ENCODE measurements around the gene MEX3D. TPM values are rescaled to one million over a fixed set of nuclear protein-coding genes. Genes with fewer than 3 reads are reported as not detected.
A peak's percentile ranks its signal among the peaks of the same experiment; 100 is the strongest.

MEX3D gene
- total and polyA plus RNA-seq, 2 donors (not counting 1 experiment from before 2014, with no cell fraction given) = 0.73 to 3.0 TPM

DNA sequence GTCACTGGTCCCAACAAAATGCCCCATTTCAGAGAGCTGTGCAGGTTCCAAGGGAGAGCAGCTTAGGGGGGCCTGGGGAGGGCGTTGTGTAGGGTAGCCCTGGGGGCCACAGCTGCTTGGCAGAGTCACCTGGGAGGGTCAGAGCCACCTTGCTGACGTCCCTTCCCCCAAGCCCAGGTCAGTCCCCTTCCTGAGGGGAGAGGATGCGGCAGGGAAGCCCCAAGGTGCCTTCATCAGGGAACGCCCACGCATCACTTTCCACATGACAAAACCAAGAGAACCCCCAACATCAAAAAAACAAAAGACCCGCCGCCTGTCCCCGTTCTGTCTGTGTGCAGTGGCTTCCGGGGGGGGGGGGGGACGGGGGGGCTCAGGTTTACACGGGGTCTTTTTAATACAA lies 42.5 kb upstream of the MEX3D start:
- 100% methylated on average over 1 of the region's 11 CpGs for WGBS (ENCODE audit: insufficient coverage)
- H3K4me1 ChIP-seq (ENCODE audit: control insufficient read depth in 2 of 2, insufficient read depth in 2 of 2, low read length in 2 of 2) = peaks cover 22 to 35% of the 10 kb centered on the region in 2 donors
- peak overlapping the region; percentile 32 for H3K27ac Mint-ChIP-seq

DNA sequence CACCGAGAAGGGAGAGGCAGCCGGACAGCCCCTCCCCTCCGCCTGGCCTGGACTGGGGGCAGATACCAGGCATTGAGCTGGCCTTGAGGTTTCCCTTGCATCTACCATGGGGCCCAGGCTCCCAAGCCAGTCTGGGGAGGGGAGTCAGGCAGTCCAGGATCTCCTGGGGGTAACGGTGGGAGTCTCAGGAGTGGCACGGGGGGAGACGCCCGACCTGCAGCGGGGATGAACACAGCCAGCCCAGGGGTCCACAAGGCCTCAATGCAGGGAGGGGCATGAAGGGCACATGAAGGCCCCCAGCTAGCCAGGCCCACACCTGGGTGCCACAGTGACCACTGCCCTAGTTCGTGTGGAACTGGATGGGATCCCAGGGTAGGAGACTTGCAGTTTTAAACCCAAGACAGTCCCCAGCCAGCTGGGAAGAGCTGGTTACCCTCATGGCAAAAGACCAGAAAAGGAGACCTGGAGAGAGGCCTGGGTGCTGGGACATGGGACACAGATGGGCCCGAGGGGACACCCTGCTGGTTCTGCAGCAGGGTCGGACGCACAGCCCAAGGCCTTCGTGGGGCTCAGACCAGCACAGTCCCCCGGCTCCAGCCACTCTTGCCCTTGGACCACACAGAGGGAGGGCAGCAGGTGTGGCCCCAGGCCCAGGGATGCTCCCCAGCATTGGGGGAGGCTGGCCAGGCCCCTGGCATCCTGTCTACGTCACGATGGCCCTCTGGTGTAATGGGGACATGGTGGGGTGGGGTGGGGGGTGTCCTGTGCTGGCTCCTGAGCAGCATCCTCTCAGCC lies 41.8 kb upstream of the MEX3D start:
- 94% methylated on average over 16 of the region's 16 CpGs for WGBS (ENCODE audit: insufficient coverage)
- ATAC-seq (ENCODE audit: low read depth) = no peak
- H3K4me3 ChIP-seq (ENCODE audit: control extremely low read depth in 1 of 5, extremely low read depth in 1 of 5, insufficient read depth in 1 of 5, low read depth in 2 of 5, low read length in 4 of 5) = no peak overlapping the region
- H4K20me1 ChIP-seq (ENCODE audit: control insufficient read depth, insufficient read depth, low read length, poor library complexity, severe bottlenecking) = peaks cover 62% of the 10 kb centered on the region
- H3K27me3 ChIP-seq (replicated peaks in 1 of 4; ENCODE audit: control extremely low read depth in 1 of 4, control insufficient read depth in 3 of 4, insufficient read depth in 4 of 4, low read length in 3 of 4) = no peaks in the 10 kb centered on the region
- no peak for TF ChIP-seq EZH2 (IDR thresholded peaks at IDR 0.05; ENCODE audit: borderline replicate concordance, insufficient read depth, low read depth, low read length, poor library complexity, severe bottlenecking)
- TF ChIP-seq, protein P1, sequence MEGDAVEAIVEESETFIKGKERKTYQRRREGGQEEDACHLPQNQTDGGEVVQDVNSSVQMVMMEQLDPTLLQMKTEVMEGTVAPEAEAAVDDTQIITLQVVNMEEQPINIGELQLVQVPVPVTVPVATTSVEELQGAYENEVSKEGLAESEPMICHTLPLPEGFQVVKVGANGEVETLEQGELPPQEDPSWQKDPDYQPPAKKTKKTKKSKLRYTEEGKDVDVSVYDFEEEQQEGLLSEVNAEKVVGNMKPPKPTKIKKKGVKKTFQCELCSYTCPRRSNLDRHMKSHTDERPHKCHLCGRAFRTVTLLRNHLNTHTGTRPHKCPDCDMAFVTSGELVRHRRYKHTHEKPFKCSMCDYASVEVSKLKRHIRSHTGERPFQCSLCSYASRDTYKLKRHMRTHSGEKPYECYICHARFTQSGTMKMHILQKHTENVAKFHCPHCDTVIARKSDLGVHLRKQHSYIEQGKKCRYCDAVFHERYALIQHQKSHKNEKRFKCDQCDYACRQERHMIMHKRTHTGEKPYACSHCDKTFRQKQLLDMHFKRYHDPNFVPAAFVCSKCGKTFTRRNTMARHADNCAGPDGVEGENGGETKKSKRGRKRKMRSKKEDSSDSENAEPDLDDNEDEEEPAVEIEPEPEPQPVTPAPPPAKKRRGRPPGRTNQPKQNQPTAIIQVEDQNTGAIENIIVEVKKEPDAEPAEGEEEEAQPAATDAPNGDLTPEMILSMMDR (IDR thresholded peaks at IDR 0.05) = no peak
- DNase-seq = no peak
- intact Hi-C loops (cut with micrococcal nuclease) = loop anchor here (5.0 kb wide), 1 partner anchor 157 kb away; no protein-coding TSS in a partner anchor
- no peak overlapping the region for H3K9ac ChIP-seq (ENCODE audit: low read length)
- POLR2A ChIA-PET = no interaction called here
- CTCF ChIA-PET = no interaction called here
- H3K4me1 ChIP-seq (ENCODE audit: control insufficient read depth in 2 of 2, insufficient read depth in 2 of 2, low read length in 2 of 2) = peaks cover 22 to 35% of the 10 kb centered on the region in 2 donors
- H3K36me3 ChIP-seq (replicated peaks in 1 of 2; ENCODE audit: control extremely low read depth in 1 of 2, control insufficient read depth in 1 of 2, extremely low read depth in 1 of 2, insufficient read depth in 2 of 2, low read length in 1 of 2) = peaks cover 0 to 53% of the 10 kb centered on the region in 2 experiments
- peaks cover 11% of the 10 kb centered on the region for H3K79me2 ChIP-seq (ENCODE audit: control insufficient read depth, insufficient read depth, low read length)
- Mint-ChIP-seq H3K4me1 (peaks cover 37% of the 10 kb centered on the region), H3K27ac (peak overlapping the region; percentile 4), H3K9me3 (ENCODE audit: insufficient read depth) (no peaks in the 10 kb centered on the region), H3K4me3 (no peak overlapping the region), H3K27me3 (no peaks in the 10 kb centered on the region)
- no peaks in the 10 kb centered on the region for H3K9me3 ChIP-seq (ENCODE audit: control extremely low read depth in 1 of 3, control insufficient read depth in 2 of 3, insufficient read depth in 1 of 3, low read length in 2 of 3)
- H3K4me2 ChIP-seq (replicated peaks; ENCODE audit: low read depth, low read length, poor library complexity, severe bottlenecking) = no peak overlapping the region
- H3K27ac ChIP-seq (ENCODE audit: low read length in 2 of 2) = peak overlapping the region in 1 of 2 donors; percentile 18
- H2AFZ ChIP-seq (ENCODE audit: insufficient read depth, low read depth, low read length, poor library complexity, severe bottlenecking) = no peak overlapping the region

More for the DNA sequence above, 42.5 kb upstream of the MEX3D start:
- Histone ChIP-seq H2AFZ (ENCODE audit: insufficient read depth, low read depth, low read length, poor library complexity, severe bottlenecking) (no peak overlapping the region), H3K36me3 (replicated peaks in 1 of 2; ENCODE audit: control extremely low read depth in 1 of 2, control insufficient read depth in 1 of 2, extremely low read depth in 1 of 2, insufficient read depth in 2 of 2, low read length in 1 of 2) (peaks cover 0 to 60% of the 10 kb centered on the region in 2 experiments), H3K9me3 (ENCODE audit: control extremely low read depth in 1 of 3, control insufficient read depth in 2 of 3, insufficient read depth in 1 of 3, low read length in 2 of 3) (no peaks in the 10 kb centered on the region), H3K4me3 (ENCODE audit: control extremely low read depth in 1 of 5, extremely low read depth in 1 of 5, insufficient read depth in 1 of 5, low read depth in 2 of 5, low read length in 4 of 5) (no peak overlapping the region), H3K4me2 (replicated peaks; ENCODE audit: low read depth, low read length, poor library complexity, severe bottlenecking) (no peak overlapping the region), H3K79me2 (ENCODE audit: control insufficient read depth, insufficient read depth, low read length) (peaks cover 9% of the 10 kb centered on the region), H4K20me1 (ENCODE audit: control insufficient read depth, insufficient read depth, low read length, poor library complexity, severe bottlenecking) (peaks cover 69% of the 10 kb centered on the region), H3K27ac (ENCODE audit: low read length in 2 of 2) (no peak overlapping the region), H3K9ac (ENCODE audit: low read length) (no peak overlapping the region), H3K27me3 (replicated peaks in 1 of 4; ENCODE audit: control extremely low read depth in 1 of 4, control insufficient read depth in 3 of 4, insufficient read depth in 4 of 4, low read length in 3 of 4) (no peaks in the 10 kb centered on the region)
- Mint-ChIP-seq H3K4me1 (peaks cover 35% of the 10 kb centered on the region), H3K9me3 (ENCODE audit: insufficient read depth) (no peaks in the 10 kb centered on the region), H3K27me3 (no peaks in the 10 kb centered on the region), H3K4me3 (no peak overlapping the region)
- no peak for DNase-seq
- ATAC-seq (ENCODE audit: low read depth) = no peak
- TF ChIP-seq, protein P1 (IDR thresholded peaks at IDR 0.05) = no peak
- TF ChIP-seq EZH2 (IDR thresholded peaks at IDR 0.05; ENCODE audit: borderline replicate concordance, insufficient read depth, low read depth, low read length, poor library complexity, severe bottlenecking) = no peak
- CTCF ChIA-PET = no interaction called here
- intact Hi-C loops (cut with micrococcal nuclease) = no loop called here
- POLR2A ChIA-PET = no interaction called here
